ENCODE data around the gene ATP8A2.

- no peak for TF ChIP-seq POLR2A (IDR thresholded peaks at IDR 0.05)
- no peak for TF ChIP-seq POLR2AphosphoS5 (IDR thresholded peaks at IDR 0.05)
Observed at GRCh38 chr13:25768376-25768775, 396.6 kb downstream of the ATP8A2 start.

Data from upper lobe of left lung (tissue), 4 donors.